Panc1 (cell line): ENCODE results near the gene UNC13B. TPM values are rescaled to one million over a fixed set of nuclear protein-coding genes. Genes with fewer than 3 reads are reported as not detected.

Experiments
- ATAC-seq: fragments of 200-7000 bp; cut with Tn5 transposase; 2 replicates; pipeline ENCODE4 v1.9.1; 2020; ENCODE audit warnings: mild to moderate bottlenecking, moderate library complexity
- BruUV-seq: library from RNA; stranded (reverse); fragments of 400-500 nt; replicated peaks from 2 replicates; lab custom pipeline; 2021; lab: Mats Ljungman, UMichigan
- CTCF ChIA-PET: fragments of 300-600 bp; sonication (Branson Sonifier 250); formaldehyde crosslinking; loops from one replicate; lab custom pipeline; 2022; ENCODE audit warnings: antibody characterized with exemption; lab: Charles Lee
- POLR2A ChIA-PET: fragments of 300-600 bp; sonication (Branson Sonifier 250); formaldehyde crosslinking; loops from one replicate; lab custom pipeline; 2022; ENCODE audit warnings: antibody characterized with exemption; lab: Charles Lee
- DNase-seq: peaks from one replicate; pipeline ENCODE4 v3.0.0-alpha.2; 2010; ENCODE audit warnings: low read depth, low spot score
- H3K27ac ChIP-seq: 2 replicates; pipeline ENCODE4 v1.5.1; 2011; ENCODE audit warnings: mild to moderate bottlenecking, low read length, inconsistent platforms
- H3K27me3 ChIP-seq: fragments of 200-500 bp; sonication (Bioruptor generic); 2 replicates; pipeline ENCODE4 v1.6.0; 2014; ENCODE audit warnings: low read length, inconsistent platforms; ENCODE audit not compliant: control insufficient read depth, insufficient read depth
- H3K36me3 ChIP-seq: fragments of 200-500 bp; sonication (Bioruptor generic); 2 replicates; pipeline ENCODE4 v1.5.1; 2014; ENCODE audit warnings: inconsistent platforms, mild to moderate bottlenecking, low read length, moderate library complexity; ENCODE audit not compliant: control insufficient read depth, insufficient read depth
- H3K4me1 ChIP-seq: 2 replicates; pipeline ENCODE4 v1.5.1; 2011; ENCODE audit warnings: inconsistent platforms, mild to moderate bottlenecking, low read length, moderate library complexity; ENCODE audit not compliant: control insufficient read depth, insufficient read depth
- H3K4me3 ChIP-seq, 2 experiments: 2 replicates each; pipeline ENCODE4 v1.5.1; 2011 to 2012; ENCODE audit warnings: low read depth in 2 of 2, low read length in 2 of 2, mild to moderate bottlenecking in 2 of 2, inconsistent platforms in 1 of 2, moderate library complexity in 1 of 2
- H3K9me3 ChIP-seq: fragments of 200-500 bp; sonication (Bioruptor generic); 2 replicates; pipeline ENCODE4 v1.5.1; 2014; ENCODE audit warnings: low read depth, mild to moderate bottlenecking, inconsistent platforms, low read length, moderate library complexity; ENCODE audit not compliant: control insufficient read depth, insufficient read depth
- CTCF ChIP-seq: fragments of 450-650 bp; IDR thresholded peaks from 2 replicates; pipeline ENCODE4 v1.5.1; 2017; ENCODE audit warnings: mild to moderate bottlenecking
- POLR2AphosphoS5 ChIP-seq: IDR thresholded peaks from 2 replicates; pipeline ENCODE4 v1.6.1; 2012; ENCODE audit warnings: mild to moderate bottlenecking, low read depth, low read length, moderate library complexity
- SIN3A ChIP-seq: IDR thresholded peaks from 2 replicates; pipeline ENCODE4 v1.6.1; 2012; ENCODE audit warnings: low read depth, mild to moderate bottlenecking, low read length, moderate library complexity, borderline replicate concordance; ENCODE audit not compliant: insufficient read depth
- TCF7L2 ChIP-seq: IDR thresholded peaks from 2 replicates; pipeline ENCODE4 v1.6.1; 2011; ENCODE audit warnings: mild to moderate bottlenecking, low read depth, low read length, inconsistent platforms
- in situ Hi-C: cut with HindIII; loops from 2 replicates; pipeline ENCODE4 v1.10.0; 2016; ENCODE audit warnings: low sequenced_read_pairs, low pct_unique_long_range_greater_than_20kb
- intact Hi-C: fragments of 100-400 bp; cut with micrococcal nuclease; formaldehyde crosslinking; loops from one replicate; pipeline ENCODE4 v1.10.0; 2022; ENCODE audit not compliant: unreplicated experiment
- total RNA-seq: library from RNA; stranded (reverse); gene quantifications from one replicate; pipeline ENCODE4 v1.2.1, GENCODE V29; 2021; ENCODE audit not compliant: unreplicated experiment
- TF ChIP-seq, protein P1 (sequence below), 2 experiments: IDR thresholded peaks; 2 replicates each; pipeline ENCODE4 v1.6.1; 2011 to 2012; ENCODE audit warnings: low read depth in 2 of 2, control low read depth in 1 of 2, low read length in 1 of 2, mild to moderate bottlenecking in 1 of 2, moderate library complexity in 1 of 2; ENCODE audit not compliant: insufficient read depth in 1 of 2

UNC13B gene
- total RNA-seq, 1 experiment from 2014 or later: 35.2 TPM

GRCh38 chr9:35258660-35259474, 97.1 kb downstream of the UNC13B start:
- BruUV-seq: no TSS peak
- no peaks in the 10 kb centered on the region for H3K36me3 ChIP-seq
- ChIA-PET CTCF (interaction anchor here (0.6 to 1.0 kb wide), 8 partner anchors 16 to 262 kb away, joined by 3 to 12 read pairs (median 4); partner anchors contain the start of genes ATOSB and UNC13B), POLR2A (no interaction called here)
- H3K9me3 ChIP-seq: no peaks in the 10 kb centered on the region
- DNase-seq (peak; percentile 43), ATAC-seq (peak; percentile 95)
- intact Hi-C loops (loop anchor here (1.0 to 5.0 kb wide), 3 partner anchors 143 to 293 kb away; no protein-coding TSS in a partner anchor), in situ Hi-C loops (no loop called here)
- TF ChIP-seq, protein P1, sequence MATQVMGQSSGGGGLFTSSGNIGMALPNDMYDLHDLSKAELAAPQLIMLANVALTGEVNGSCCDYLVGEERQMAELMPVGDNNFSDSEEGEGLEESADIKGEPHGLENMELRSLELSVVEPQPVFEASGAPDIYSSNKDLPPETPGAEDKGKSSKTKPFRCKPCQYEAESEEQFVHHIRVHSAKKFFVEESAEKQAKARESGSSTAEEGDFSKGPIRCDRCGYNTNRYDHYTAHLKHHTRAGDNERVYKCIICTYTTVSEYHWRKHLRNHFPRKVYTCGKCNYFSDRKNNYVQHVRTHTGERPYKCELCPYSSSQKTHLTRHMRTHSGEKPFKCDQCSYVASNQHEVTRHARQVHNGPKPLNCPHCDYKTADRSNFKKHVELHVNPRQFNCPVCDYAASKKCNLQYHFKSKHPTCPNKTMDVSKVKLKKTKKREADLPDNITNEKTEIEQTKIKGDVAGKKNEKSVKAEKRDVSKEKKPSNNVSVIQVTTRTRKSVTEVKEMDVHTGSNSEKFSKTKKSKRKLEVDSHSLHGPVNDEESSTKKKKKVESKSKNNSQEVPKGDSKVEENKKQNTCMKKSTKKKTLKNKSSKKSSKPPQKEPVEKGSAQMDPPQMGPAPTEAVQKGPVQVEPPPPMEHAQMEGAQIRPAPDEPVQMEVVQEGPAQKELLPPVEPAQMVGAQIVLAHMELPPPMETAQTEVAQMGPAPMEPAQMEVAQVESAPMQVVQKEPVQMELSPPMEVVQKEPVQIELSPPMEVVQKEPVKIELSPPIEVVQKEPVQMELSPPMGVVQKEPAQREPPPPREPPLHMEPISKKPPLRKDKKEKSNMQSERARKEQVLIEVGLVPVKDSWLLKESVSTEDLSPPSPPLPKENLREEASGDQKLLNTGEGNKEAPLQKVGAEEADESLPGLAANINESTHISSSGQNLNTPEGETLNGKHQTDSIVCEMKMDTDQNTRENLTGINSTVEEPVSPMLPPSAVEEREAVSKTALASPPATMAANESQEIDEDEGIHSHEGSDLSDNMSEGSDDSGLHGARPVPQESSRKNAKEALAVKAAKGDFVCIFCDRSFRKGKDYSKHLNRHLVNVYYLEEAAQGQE (IDR thresholded peaks at IDR 0.05; ENCODE audit: insufficient read depth in 1 of 2, low read depth in 2 of 2, low read length in 1 of 2): no peak
- TF ChIP-seq CTCF (peak; percentile 92), POLR2AphosphoS5 (no peak), SIN3A (no peak), TCF7L2 (no peak)
- H3K4me1 ChIP-seq: no peaks in the 10 kb centered on the region
- H3K27ac ChIP-seq: no peak overlapping the region
- no peak overlapping the region for H3K4me3 ChIP-seq
- H3K27me3 ChIP-seq: no peaks in the 10 kb centered on the region

DNA sequence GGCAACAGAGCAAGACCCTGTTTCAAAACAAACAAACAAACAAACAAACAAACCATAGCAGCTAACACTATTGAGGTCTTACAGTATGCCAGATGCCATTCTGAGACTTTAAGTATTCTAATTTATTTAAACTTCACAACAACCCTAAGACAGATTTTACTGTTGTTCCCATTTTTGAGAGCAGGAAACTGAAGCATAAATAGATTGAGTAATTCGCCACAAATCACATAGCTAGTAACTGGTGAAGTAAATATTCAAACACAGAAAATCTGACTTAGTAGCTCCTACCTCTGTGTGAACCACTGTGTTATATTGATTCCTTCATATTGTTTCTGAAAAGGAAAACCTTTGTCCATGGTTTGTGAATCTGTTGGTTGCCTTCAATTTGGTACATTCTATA, 98.4 kb downstream of the UNC13B start:
- POLR2A ChIA-PET: no interaction called here
- Histone ChIP-seq H3K4me1 (no peaks in the 10 kb centered on the region), H3K27me3 (no peaks in the 10 kb centered on the region), H3K27ac (no peak overlapping the region), H3K9me3 (no peaks in the 10 kb centered on the region), H3K36me3 (no peaks in the 10 kb centered on the region), H3K4me3 (no peak overlapping the region)
- no peak for ATAC-seq
- CTCF ChIA-PET: interaction anchor here (0.7 kb wide), 1 partner anchor 140 kb away, joined by 3 read pairs; no protein-coding TSS in a partner anchor
- no TSS peak for BruUV-seq
- DNase-seq: no peak
- intact Hi-C loops (no loop called here), in situ Hi-C loops (no loop called here)
- TF ChIP-seq CTCF (no peak), TCF7L2 (no peak), POLR2AphosphoS5 (no peak), SIN3A (no peak)
- TF ChIP-seq, protein P1 (IDR thresholded peaks at IDR 0.05; ENCODE audit: insufficient read depth in 1 of 2, low read depth in 2 of 2, low read length in 1 of 2): no peak
